ENCODE measurements around the gene GOLIM4.

- no peak for TF ChIP-seq CTCF (IDR thresholded peaks at IDR 0.05)
- no peak for TF ChIP-seq POLR2A (IDR thresholded peaks at IDR 0.05)
- TF ChIP-seq EP300 (IDR thresholded peaks at IDR 0.05), result no peak
Observed at GRCh38 chr3:168052515-168052914, 43.2 kb downstream of the GOLIM4 start.
